WI38 (cell line): ENCODE results near the gene PLEKHA5.
A peak's percentile ranks its signal among the peaks of the same experiment; 100 is the strongest.
"Not testable (repeated sequence)": the region's sequence is repeated elsewhere in the genome, so short reads cannot be mapped to it uniquely, and the experiment has no call there.

Experiments used
- H3K4me3 ChIP-seq: 2 replicates; pipeline ENCODE4 v1.5.1; 2011; ENCODE audit warnings: low read depth, mild to moderate bottlenecking, control low read depth, low read length
- TF ChIP-seq, protein P1 (sequence below): IDR thresholded peaks from 2 replicates; pipeline ENCODE4 v1.5.1; 2012; ENCODE audit warnings: low read depth, mild to moderate bottlenecking, control low read depth, low read length

PLEKHA5 gene, protein sequence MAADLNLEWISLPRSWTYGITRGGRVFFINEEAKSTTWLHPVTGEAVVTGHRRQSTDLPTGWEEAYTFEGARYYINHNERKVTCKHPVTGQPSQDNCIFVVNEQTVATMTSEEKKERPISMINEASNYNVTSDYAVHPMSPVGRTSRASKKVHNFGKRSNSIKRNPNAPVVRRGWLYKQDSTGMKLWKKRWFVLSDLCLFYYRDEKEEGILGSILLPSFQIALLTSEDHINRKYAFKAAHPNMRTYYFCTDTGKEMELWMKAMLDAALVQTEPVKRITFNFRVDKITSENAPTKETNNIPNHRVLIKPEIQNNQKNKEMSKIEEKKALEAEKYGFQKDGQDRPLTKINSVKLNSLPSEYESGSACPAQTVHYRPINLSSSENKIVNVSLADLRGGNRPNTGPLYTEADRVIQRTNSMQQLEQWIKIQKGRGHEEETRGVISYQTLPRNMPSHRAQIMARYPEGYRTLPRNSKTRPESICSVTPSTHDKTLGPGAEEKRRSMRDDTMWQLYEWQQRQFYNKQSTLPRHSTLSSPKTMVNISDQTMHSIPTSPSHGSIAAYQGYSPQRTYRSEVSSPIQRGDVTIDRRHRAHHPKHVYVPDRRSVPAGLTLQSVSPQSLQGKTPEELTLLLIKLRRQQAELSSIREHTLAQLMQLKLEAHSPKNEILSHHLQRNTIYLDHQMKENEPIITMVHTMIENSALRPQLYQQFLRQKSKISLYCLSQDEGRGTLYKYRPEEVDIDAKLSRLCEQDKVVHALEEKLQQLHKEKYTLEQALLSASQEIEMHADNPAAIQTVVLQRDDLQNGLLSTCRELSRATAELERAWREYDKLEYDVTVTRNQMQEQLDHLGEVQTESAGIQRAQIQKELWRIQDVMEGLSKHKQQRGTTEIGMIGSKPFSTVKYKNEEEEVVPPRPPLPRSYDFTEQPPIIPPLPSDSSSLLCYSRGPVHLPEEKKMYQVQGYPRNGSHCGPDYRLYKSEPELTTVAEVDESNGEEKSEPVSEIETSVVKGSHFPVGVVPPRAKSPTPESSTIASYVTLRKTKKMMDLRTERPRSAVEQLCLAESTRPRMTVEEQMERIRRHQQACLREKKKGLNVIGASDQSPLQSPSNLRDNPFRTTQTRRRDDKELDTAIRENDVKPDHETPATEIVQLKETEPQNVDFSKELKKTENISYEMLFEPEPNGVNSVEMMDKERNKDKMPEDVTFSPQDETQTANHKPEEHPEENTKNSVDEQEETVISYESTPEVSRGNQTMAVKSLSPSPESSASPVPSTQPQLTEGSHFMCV

DNA sequence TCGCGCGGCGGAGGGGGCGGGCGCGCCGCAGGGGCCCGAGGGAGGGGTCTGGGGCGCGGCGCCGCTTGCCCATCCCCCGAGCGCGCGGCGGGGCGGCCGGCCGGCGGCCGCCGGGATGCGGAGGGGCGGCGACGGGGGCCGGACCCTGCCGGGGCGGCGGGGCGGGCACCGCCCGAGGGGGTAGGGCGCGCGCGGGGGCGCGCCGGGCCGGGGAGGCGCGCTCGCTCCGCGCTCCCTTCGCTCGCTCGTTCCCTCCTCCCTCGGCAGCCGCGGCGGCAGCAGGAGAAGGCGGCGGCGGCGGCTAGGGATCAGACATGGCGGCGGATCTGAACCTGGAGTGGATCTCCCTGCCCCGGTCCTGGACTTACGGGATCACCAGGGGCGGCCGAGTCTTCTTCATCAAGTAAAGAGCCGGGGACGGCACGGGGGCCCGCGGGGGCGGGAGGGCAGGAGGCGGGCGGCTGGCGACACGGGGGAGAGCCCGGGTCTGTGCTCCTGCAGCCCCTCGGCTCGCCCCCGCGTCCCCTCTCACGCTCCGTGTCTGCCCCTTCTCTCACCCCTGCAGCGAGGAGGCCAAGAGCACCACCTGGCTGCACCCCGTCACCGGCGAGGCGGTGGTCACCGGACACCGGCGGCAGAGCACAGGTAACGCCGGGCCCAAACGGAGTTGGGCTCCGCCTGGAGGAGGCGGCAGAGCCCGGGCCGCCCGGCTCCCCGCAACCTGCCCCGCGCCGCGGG lies at the start of gene PLEKHA5:
PLEKHA5 (plus strand) TSS at position 248 of the 738 bp plus-strand sequence; CDS start at position 315, 67 bp downstream.
- TF ChIP-seq, protein P1, sequence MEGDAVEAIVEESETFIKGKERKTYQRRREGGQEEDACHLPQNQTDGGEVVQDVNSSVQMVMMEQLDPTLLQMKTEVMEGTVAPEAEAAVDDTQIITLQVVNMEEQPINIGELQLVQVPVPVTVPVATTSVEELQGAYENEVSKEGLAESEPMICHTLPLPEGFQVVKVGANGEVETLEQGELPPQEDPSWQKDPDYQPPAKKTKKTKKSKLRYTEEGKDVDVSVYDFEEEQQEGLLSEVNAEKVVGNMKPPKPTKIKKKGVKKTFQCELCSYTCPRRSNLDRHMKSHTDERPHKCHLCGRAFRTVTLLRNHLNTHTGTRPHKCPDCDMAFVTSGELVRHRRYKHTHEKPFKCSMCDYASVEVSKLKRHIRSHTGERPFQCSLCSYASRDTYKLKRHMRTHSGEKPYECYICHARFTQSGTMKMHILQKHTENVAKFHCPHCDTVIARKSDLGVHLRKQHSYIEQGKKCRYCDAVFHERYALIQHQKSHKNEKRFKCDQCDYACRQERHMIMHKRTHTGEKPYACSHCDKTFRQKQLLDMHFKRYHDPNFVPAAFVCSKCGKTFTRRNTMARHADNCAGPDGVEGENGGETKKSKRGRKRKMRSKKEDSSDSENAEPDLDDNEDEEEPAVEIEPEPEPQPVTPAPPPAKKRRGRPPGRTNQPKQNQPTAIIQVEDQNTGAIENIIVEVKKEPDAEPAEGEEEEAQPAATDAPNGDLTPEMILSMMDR, result no peak

DNA sequence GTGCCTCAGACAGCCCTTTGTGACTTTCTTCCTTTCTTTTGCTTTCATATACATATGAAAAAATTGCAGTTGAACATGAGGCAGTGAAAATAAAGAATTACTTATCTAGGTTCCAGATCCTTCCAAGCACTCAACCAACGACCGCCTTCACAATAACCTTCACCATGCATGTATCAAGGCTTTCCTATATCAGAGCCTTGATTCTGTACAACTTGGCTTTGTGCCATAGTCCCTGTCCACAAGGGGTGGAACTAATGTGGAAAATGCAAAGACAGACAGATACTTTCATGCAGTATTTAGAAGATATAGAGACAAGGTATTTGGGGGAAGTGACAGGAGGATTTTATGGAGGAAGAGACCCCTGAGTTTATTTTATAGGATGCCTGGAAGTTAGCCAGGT lies 48.6 kb upstream of the PLEKHA5 start:
- TF ChIP-seq, protein P1, result no peak
- H3K4me3 ChIP-seq, result no peak overlapping the region

More for the DNA sequence above, at the start of gene PLEKHA5:
- peak within 1 kb of the TSS; percentile 89 for H3K4me3 ChIP-seq

DNA sequence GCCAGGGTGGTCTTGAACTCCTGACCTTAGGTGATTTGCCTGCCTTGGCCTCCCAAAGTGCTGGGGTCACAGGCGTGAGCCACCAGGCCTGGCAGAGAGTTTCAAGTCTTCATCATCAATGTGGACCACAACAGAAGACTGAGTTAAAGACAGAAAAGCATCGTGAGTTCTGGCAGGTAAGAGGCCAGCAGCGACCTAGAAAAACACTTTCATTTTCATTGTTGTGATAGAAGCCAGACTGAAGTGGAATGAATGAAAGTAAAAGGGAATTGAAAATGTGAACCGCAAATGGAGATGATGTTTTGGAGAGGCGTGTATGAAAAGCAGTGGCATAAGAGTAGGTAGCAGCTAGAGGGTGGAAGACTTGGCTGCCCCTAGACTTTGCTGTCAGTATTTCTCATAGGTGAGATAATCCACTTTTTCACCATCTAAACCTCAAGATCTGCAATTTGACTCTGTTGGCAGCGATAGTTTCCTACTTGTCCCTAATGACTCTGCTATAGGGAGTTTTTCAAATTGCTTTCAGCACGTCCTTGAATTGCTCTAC lies 47.1 kb upstream of the PLEKHA5 start:
- TF ChIP-seq, protein P1, result no peak
- H3K4me3 ChIP-seq, result no peak overlapping the region

DNA sequence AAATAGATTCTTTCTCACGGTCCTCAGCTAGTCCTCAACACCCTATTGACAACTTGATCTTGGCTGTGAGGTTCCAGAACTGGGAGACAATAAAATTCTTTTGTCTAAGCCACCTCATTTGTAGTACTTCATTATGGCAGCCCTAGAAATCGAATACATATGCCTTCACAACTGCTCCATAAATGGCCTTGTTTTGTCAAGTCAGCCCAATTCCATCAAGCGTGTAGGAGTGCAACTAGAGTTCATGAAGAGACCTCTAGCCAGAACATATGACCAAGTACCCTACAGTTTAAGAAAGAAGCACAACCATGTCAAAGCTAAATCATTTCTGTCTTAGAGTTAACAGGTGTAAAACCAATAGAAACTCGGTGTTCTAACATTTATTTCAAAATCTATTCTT lies 45.0 kb upstream of the PLEKHA5 start:
- TF ChIP-seq, protein P1, result no peak

DNA sequence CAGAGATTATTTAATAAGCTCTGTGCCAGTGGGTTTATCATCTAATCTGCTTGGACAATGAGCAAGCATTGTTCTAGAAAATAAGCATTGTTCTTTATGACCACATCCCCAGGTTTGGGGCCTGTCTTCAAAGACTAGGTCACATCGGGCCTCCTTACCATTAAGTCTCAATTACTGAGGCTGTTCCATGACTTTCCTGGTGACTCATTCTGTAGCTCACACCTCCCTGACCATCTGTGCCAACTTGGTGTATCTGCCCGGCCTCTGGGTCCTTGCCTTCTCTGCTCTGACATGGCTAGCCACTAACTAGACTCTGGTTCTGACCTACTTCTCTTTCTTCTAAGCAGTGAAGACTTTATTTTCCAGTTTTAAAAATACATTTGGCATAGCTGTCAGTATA lies 44.4 kb upstream of the PLEKHA5 start:
- no peak overlapping the region for H3K4me3 ChIP-seq
- TF ChIP-seq, protein P1, result no peak

More for the DNA sequence above, 45.0 kb upstream of the PLEKHA5 start:
- H3K4me3 ChIP-seq, result no peak overlapping the region

DNA sequence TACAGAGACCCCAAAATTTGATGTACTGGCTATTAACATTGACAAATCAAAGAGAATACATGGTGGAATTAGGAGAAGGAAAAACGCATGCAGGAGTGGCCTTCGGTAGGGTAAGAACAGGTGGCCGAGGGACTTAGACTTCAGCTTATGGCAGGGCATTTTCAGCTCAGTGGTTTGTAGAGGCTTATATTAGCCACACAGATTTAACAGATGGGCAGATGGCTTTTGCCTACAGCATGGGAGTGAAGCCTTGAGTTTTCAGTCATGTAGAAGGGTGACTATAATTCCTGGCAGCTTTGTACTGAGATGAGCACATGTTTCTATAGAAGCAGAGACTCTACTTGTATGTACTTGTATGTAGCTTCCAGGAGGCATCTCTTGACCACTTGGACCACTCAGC lies 40.9 kb upstream of the PLEKHA5 start:
- H3K4me3 ChIP-seq, result no peak overlapping the region
- TF ChIP-seq, protein P1, result no peak

DNA sequence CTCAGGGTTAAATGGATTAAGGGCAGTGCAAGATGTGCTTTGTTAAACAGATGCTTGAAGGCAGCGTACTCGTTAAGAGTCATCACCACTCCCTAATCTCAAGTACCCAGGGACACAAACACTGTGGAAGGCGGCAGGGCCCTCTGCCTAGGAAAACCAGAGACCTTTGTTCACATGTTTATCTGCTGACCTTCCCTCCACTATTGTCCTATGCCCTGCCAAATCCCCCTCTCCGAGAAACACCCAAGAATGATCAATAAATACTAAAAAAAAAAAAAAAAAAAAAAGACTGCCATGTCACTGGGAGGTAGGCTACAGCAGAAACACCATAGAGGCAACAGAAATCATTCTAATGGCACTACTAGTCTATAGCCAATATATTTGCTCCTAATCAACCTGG lies 37.1 kb upstream of the PLEKHA5 start:
- not testable (repeated sequence) for H3K4me3 ChIP-seq
